Naive thymus-derived CD4-positive, alpha-beta T cell (primary cell): ENCODE data around the gene PTK7. TPM values are rescaled to one million over a fixed set of nuclear protein-coding genes. Genes with fewer than 3 reads are reported as not detected.
A peak's percentile ranks its signal among the peaks of the same experiment; 100 is the strongest.
"Not testable (repeated sequence)": the region's sequence is repeated elsewhere in the genome, so short reads cannot be mapped to it uniquely, and the experiment has no call there.

ENCODE experiments used
- ATAC-seq: fragments of 150-1000 bp; cut with Tn5 transposase; 2 replicates; pipeline ENCODE4 v1.10.0; 2021; ENCODE audit warnings: mild to moderate bottlenecking, moderate library complexity
- CTCF ChIA-PET: fragments of 350-600 bp; sonication (Branson Sonifier 250); formaldehyde crosslinking; loops from one replicate; lab custom pipeline; 2021; ENCODE audit warnings: antibody characterized with exemption; lab: Charles Lee
- POLR2A ChIA-PET: fragments of 350-600 bp; sonication (Branson Sonifier 250); formaldehyde crosslinking; loops from one replicate; lab custom pipeline; 2021; ENCODE audit warnings: antibody characterized with exemption, inconsistent platforms; lab: Charles Lee
- DNase-seq, 9 donors: peaks; one replicate each; pipeline versions ENCODE4 v3.0.0 to v3.0.0-alpha.2; 2020 to 2022; ENCODE audit warnings: mixed read lengths in 1 of 9
- H3K27ac ChIP-seq: one replicate; pipeline ENCODE4 v1.7.0; 2013; ENCODE audit warnings: mild to moderate bottlenecking, low read depth, low read length, moderate library complexity
- H3K27me3 ChIP-seq, 2 donors: one replicate each; pipeline ENCODE4 v1.7.0; 2013; ENCODE audit warnings: low read length in 2 of 2, mild to moderate bottlenecking in 2 of 2, moderate library complexity in 2 of 2; ENCODE audit not compliant: control insufficient read depth in 2 of 2, insufficient read depth in 2 of 2
- H3K36me3 ChIP-seq, 3 experiments: 1 replicate in 2 of 3; 2 replicates in 1 of 3; pipeline ENCODE4 v1.7.0; 2013; ENCODE audit warnings: low read length in 3 of 3, mild to moderate bottlenecking in 3 of 3, moderate library complexity in 1 of 3; ENCODE audit not compliant: insufficient read depth in 3 of 3, control insufficient read depth in 2 of 3
- H3K4me1 ChIP-seq, 2 donors: one replicate each; pipeline ENCODE4 v1.7.0; 2013; ENCODE audit warnings: low read length in 2 of 2, mild to moderate bottlenecking in 2 of 2, moderate library complexity in 1 of 2; ENCODE audit not compliant: control insufficient read depth in 2 of 2, insufficient read depth in 2 of 2
- H3K4me3 ChIP-seq: 2 replicates; pipeline ENCODE4 v1.7.0; 2013; ENCODE audit warnings: mild to moderate bottlenecking, low read length
- H3K9me3 ChIP-seq, 3 experiments: 1 replicate in 2 of 3; 2 replicates in 1 of 3; pipeline ENCODE4 v1.7.0; 2013; ENCODE audit warnings: low read length in 3 of 3; ENCODE audit not compliant: control insufficient read depth in 2 of 3
- H3K27ac Mint-ChIP-seq, 9 donors: one replicate each; pipeline ENCODE4 v1.8.0; 2020 to 2022; ENCODE audit warnings: mixed read lengths in 9 of 9, mild to moderate bottlenecking in 8 of 9, moderate library complexity in 5 of 9, inconsistent platforms in 2 of 9
- H3K27me3 Mint-ChIP-seq, 5 donors: one replicate each; pipeline ENCODE4 v1.8.0; 2021 to 2022; ENCODE audit warnings: mixed read lengths in 5 of 5, mild to moderate bottlenecking in 1 of 5
- H3K36me3 Mint-ChIP-seq, 5 donors: one replicate each; pipeline ENCODE4 v1.8.0; 2020 to 2022; ENCODE audit warnings: mixed read lengths in 5 of 5, mild to moderate bottlenecking in 3 of 5, inconsistent platforms in 1 of 5
- H3K4me1 Mint-ChIP-seq, 7 donors: one replicate each; pipeline ENCODE4 v1.8.0; 2020 to 2022; ENCODE audit warnings: mixed read lengths in 7 of 7, mild to moderate bottlenecking in 3 of 7, inconsistent platforms in 1 of 7
- H3K4me3 Mint-ChIP-seq, 10 donors: one replicate each; pipeline ENCODE4 v1.8.0; 2020 to 2022; ENCODE audit warnings: mild to moderate bottlenecking in 10 of 10, mixed read lengths in 10 of 10, moderate library complexity in 6 of 10, inconsistent platforms in 2 of 10
- H3K9me3 Mint-ChIP-seq, 11 donors: one replicate each; pipeline ENCODE4 v1.8.0; 2020 to 2022; ENCODE audit warnings: mixed read lengths in 11 of 11, mild to moderate bottlenecking in 4 of 11, inconsistent platforms in 1 of 11, moderate library complexity in 1 of 11
- intact Hi-C, 2 donors: fragments of 100-400 bp; cut with micrococcal nuclease; formaldehyde crosslinking; loops; one replicate each; pipeline ENCODE4 v1.15.1; 2023
- polyA plus RNA-seq, 2 donors: library from polyadenylated mRNA; unstranded; fragments of 300-500 nt; fragmentation: Illumina TruSeq; gene quantifications; one replicate each; pipeline ENCODE4 v1.2.3, GENCODE V29; 2021
- total RNA-seq, 6 experiments: library from RNA in 5 of 6; stranded (reverse) in 5 of 6; gene quantifications; 1 replicate in 5 of 6; 2 replicates in 1 of 6; pipeline ENCODE4 v1.2.3 and lab custom pipeline; 2021 to 2026

The PTK7 gene
- total and polyA plus RNA-seq, 7 experiments from 2014 or later = 0.31 to 3.5 (median 1.2) TPM

DNA sequence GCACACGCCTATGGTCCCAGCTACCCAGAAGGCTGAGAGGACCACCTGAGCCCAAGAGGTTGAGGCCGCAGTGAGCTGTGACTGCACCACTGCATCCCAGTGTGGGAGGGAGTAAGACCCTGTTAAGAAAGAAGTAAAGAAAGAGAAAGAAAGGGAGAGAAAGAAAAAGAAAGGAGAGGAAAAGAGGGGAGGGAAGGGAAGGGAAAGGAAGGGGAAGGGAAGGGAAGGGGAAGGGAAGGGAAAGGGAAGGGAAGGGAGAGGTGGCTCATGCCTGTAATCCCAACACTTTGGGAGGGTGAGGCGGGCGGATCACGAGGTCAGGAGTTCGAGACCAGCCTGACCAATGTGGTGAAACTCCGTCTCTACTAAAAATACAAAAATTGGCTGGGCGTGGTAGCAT, 34.6 kb upstream of the PTK7 start:
- peaks cover 0 to 40% (median 4%) of the 10 kb centered on the region in 5 donors for H3K36me3 Mint-ChIP-seq
- H3K27ac Mint-ChIP-seq = peak overlapping the region in 2 of 9 donors; percentile 25 to 40
- intact Hi-C loops, H3K27me3 Mint-ChIP-seq, H3K27ac ChIP-seq, H3K9me3 ChIP-seq, H3K4me1 Mint-ChIP-seq, ATAC-seq, DNase-seq, H3K4me3 Mint-ChIP-seq, H3K4me3 ChIP-seq, H3K4me1 ChIP-seq, H3K27me3 ChIP-seq, H3K9me3 Mint-ChIP-seq: not testable (repeated sequence)
- ChIA-PET CTCF (interaction anchor here (0.7 kb wide), 1 partner anchor 339 kb away, joined by 3 read pairs; no protein-coding TSS in a partner anchor), POLR2A (interaction anchor here (0.8 kb wide), 1 partner anchor 12 kb away, joined by 3 read pairs; no protein-coding TSS in a partner anchor)
- peaks cover 0 to 77% (median 0%) of the 10 kb centered on the region in 3 experiments for H3K36me3 ChIP-seq

DNA sequence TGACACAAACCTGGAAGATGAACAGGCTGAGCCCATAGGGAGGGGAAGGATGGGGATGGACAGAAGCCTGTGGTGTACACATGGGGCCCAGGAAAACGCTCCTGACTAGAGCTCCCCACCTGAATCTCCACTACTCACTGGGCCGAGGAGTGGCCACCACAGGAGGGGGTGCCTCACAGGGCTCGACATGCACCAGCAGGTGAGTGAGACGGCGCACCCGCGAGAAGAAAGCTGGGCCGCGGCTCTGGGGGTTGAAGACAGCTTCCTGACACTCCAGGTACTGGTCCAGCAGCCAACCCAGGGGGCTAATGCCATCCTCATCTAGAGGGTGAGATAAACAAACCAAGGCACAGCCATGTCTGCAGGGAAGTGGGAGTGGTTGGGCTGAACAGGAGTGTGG, 32.8 kb upstream of the PTK7 start:
- Mint-ChIP-seq H3K36me3 (peaks cover 0 to 34% (median 4%) of the 10 kb centered on the region in 5 donors), H3K27me3 (no peaks in the 10 kb centered on the region), H3K4me3 (no peak overlapping the region), H3K9me3 (no peaks in the 10 kb centered on the region), H3K27ac (no peak overlapping the region), H3K4me1 (no peaks in the 10 kb centered on the region)
- ChIA-PET CTCF (no interaction called here), POLR2A (interaction anchor here (0.6 kb wide), 2 partner anchors 22 to 497 kb away, joined by 3 read pairs; partner anchors contain the start of gene RRP36)
- no peak overlapping the region for H3K27ac ChIP-seq
- no peak for ATAC-seq
- no peaks in the 10 kb centered on the region for H3K27me3 ChIP-seq
- no peaks in the 10 kb centered on the region for H3K4me1 ChIP-seq
- intact Hi-C loops = no loop called here
- no peak overlapping the region for H3K4me3 ChIP-seq
- DNase-seq = no peak
- H3K36me3 ChIP-seq = peaks cover 0 to 72% (median 0%) of the 10 kb centered on the region in 3 experiments
- H3K9me3 ChIP-seq = no peaks in the 10 kb centered on the region

- H3K36me3 ChIP-seq = peaks cover 0 to 73% (median 4%) of the 10 kb centered on the region in 3 experiments
- H3K9me3 Mint-ChIP-seq = no peaks in the 10 kb centered on the region
- peak overlapping the region in 2 of 9 donors; percentile 52 to 62 for H3K27ac Mint-ChIP-seq
- ATAC-seq (no peak), DNase-seq (no peak)
- H3K4me3 ChIP-seq = no peak overlapping the region
- peaks cover 0 to 37% (median 7%) of the 10 kb centered on the region in 5 donors for H3K36me3 Mint-ChIP-seq
- ChIA-PET CTCF (no interaction called here), POLR2A (interaction anchor here (1.1 kb wide), 1 partner anchor 8 kb away, joined by 6 read pairs; the partner anchor contains the start of gene CUL7)
- no peaks in the 10 kb centered on the region for H3K27me3 ChIP-seq
- intact Hi-C loops = no loop called here
- no peaks in the 10 kb centered on the region for H3K4me1 ChIP-seq
- no peaks in the 10 kb centered on the region for H3K9me3 ChIP-seq
- H3K27me3 Mint-ChIP-seq = no peaks in the 10 kb centered on the region
- peaks cover under 1 to 7% (median 3%) of the 10 kb centered on the region in 7 donors for H3K4me1 Mint-ChIP-seq
- no peak overlapping the region for H3K4me3 Mint-ChIP-seq
- H3K27ac ChIP-seq = no peak overlapping the region
These were observed 30.7 kb upstream of the PTK7 start for GRCh38 chr6:43045371-43045930.

DNA sequence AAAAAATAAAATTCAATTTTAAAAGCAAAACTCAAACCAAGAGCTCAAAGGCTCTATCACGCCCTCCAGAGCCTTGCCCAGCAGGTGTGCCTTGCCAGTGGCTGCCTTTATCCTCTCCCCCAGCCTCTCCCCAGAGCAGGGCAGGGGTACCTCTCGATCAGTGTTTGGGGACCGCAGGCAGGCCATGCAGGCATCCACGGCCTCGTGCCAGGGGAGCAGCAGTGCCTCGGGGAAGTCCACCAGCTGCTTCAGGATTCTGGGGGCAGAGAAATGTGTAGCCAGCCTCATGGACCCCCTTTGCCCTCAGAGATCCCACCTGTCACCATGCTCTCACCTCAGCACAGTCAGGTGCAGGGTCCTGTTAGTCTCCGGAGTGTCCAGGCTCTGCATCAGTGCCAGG, 28.1 kb upstream of the PTK7 start:
- no peaks in the 10 kb centered on the region for H3K27me3 Mint-ChIP-seq
- H3K4me3 Mint-ChIP-seq = no peak overlapping the region
- ATAC-seq (no peak), DNase-seq (no peak)
- H3K27ac Mint-ChIP-seq = no peak overlapping the region
- H3K36me3 Mint-ChIP-seq = peaks cover 0 to 30% (median 7%) of the 10 kb centered on the region in 5 donors
- no peaks in the 10 kb centered on the region for H3K9me3 ChIP-seq
- no peak overlapping the region for H3K4me3 ChIP-seq
- peaks cover 6% of the 10 kb centered on the region in 2 donors for H3K4me1 ChIP-seq
- ChIA-PET POLR2A (interaction anchor here (0.6 kb wide), 1 partner anchor 15 kb away, joined by 4 read pairs; no protein-coding TSS in a partner anchor), CTCF (interaction anchor here (0.7 kb wide), 1 partner anchor 25 kb away, joined by 5 read pairs; no protein-coding TSS in a partner anchor)
- peaks cover 20 to 30% (median 24%) of the 10 kb centered on the region in 7 donors for H3K4me1 Mint-ChIP-seq
- H3K9me3 Mint-ChIP-seq = no peaks in the 10 kb centered on the region
- intact Hi-C loops = no loop called here
- no peak overlapping the region for H3K27ac ChIP-seq
- no peaks in the 10 kb centered on the region for H3K27me3 ChIP-seq
- H3K36me3 ChIP-seq = peaks cover 0 to 59% (median 4%) of the 10 kb centered on the region in 3 experiments

DNA sequence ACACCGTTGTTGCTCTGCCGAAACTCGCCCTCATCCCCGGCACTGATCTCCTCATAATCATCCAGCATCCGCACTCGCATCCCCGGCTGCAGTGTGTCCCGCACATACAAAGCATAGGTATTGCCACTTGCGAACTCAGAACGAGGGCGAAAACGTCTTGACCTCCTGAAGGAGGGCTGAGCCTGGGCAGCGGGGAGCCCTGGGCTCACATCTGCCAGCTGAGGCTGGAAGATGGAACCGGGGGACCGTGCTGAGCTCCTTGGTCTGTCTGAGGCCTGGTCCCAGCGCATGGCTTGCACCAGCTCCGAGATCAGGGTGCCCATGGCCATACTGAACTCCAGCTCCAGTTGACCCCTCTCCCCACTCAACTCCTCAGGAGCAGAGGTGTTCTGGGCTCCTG, 25.1 kb upstream of the PTK7 start:
- Mint-ChIP-seq H3K4me3 (peak overlapping the region in 1 of 10 donors; percentile 56), H3K4me1 (peaks cover 29 to 45% (median 37%) of the 10 kb centered on the region in 7 donors), H3K27ac (peak overlapping the region in 5 of 9 donors; percentile 17 to 87 (median 73)), H3K27me3 (no peaks in the 10 kb centered on the region), H3K36me3 (peaks cover 0 to 33% (median 7%) of the 10 kb centered on the region in 5 donors), H3K9me3 (no peaks in the 10 kb centered on the region)
- H3K27ac ChIP-seq = no peak overlapping the region
- H3K4me1 ChIP-seq = peaks cover 8 to 13% of the 10 kb centered on the region in 2 donors
- H3K36me3 ChIP-seq = peaks cover 0 to 47% (median 4%) of the 10 kb centered on the region in 3 experiments
- no peaks in the 10 kb centered on the region for H3K27me3 ChIP-seq
- ATAC-seq = no peak
- H3K9me3 ChIP-seq = no peaks in the 10 kb centered on the region
- DNase-seq = no peak
- CTCF ChIA-PET = interaction anchor here (0.8 kb wide), 1 partner anchor 131 kb away, joined by 3 read pairs; the partner anchor contains the start of gene CUL9
- POLR2A ChIA-PET = interaction anchor here (1.2 kb wide), 1 partner anchor 9 kb away, joined by 4 read pairs; the partner anchor contains the start of genes KLC4 and MRPL2
- intact Hi-C loops = loop anchor here (5.0 to 10.0 kb wide), 3 partner anchors 464 to 1316 kb away; partner anchors contain the start of genes LRRC73 (in 1 of the 2), POLR1C (in 1 of the 2), TFEB (in 1 of the 2) and YIPF3 (in 1 of the 2)
- H3K4me3 ChIP-seq = no peak overlapping the region

GRCh38 chr6:43052225-43052841, 23.8 kb upstream of the PTK7 start:
- CTCF ChIA-PET = interaction anchor here (0.7 kb wide), 1 partner anchor 116 kb away, joined by 4 read pairs; no protein-coding TSS in a partner anchor
- H3K4me1 ChIP-seq = peaks cover 8 to 13% of the 10 kb centered on the region in 2 donors
- H3K4me3 ChIP-seq = peak overlapping the region; percentile 70
- H3K27ac ChIP-seq = peak overlapping the region; percentile 89
- Mint-ChIP-seq H3K4me3 (peak overlapping the region; percentile 86 to 99 (median 94)), H3K36me3 (peaks cover 0 to 31% (median 7%) of the 10 kb centered on the region in 5 donors), H3K4me1 (peaks cover 29 to 48% (median 37%) of the 10 kb centered on the region in 7 donors), H3K9me3 (no peaks in the 10 kb centered on the region), H3K27ac (peak overlapping the region; percentile 92 to 99 (median 97)), H3K27me3 (no peaks in the 10 kb centered on the region)
- no peaks in the 10 kb centered on the region for H3K27me3 ChIP-seq
- H3K36me3 ChIP-seq = peaks cover 0 to 37% (median 4%) of the 10 kb centered on the region in 3 experiments
- POLR2A ChIA-PET = interaction anchor here (1.0 to 4.3 kb wide), 5 partner anchors 15 to 123 kb away, joined by 3 to 34 read pairs (median 22); partner anchors contain the start of genes CNPY3, PEX6 and RRP36
- ATAC-seq = no peak
- no peak for DNase-seq
- intact Hi-C loops = loop anchor here (5.0 to 10.0 kb wide), 3 partner anchors 462 to 1318 kb away; partner anchors contain the start of genes LRRC73 (in 1 of the 2), POLR1C (in 1 of the 2), TFEB (in 1 of the 2) and YIPF3 (in 1 of the 2)
- H3K9me3 ChIP-seq = no peaks in the 10 kb centered on the region
